Cardiac fibroblast (primary cell): ENCODE measurements around the gene PRPH2.

Experiments
- DNase-seq, 2 donors: peaks; one replicate each; pipeline versions ENCODE4 v3.0.0 to v3.0.0-alpha.2; 2010; ENCODE audit warnings: low read depth in 2 of 2
- H3K4me3 ChIP-seq, 2 donors: replicated peaks in 1 of 2; 1 replicate in 1 of 2; 2 replicates in 1 of 2; pipeline ENCODE4 v1.5.1; 2011; ENCODE audit warnings: low read depth in 2 of 2, low read length in 2 of 2, mild to moderate bottlenecking in 2 of 2, moderate library complexity in 1 of 2
- TF ChIP-seq, protein P1 (sequence below): IDR thresholded peaks from one replicate; pipeline ENCODE4 v1.5.1; 2011; ENCODE audit warnings: low read depth, mild to moderate bottlenecking, low read length, inconsistent platforms

Gene PRPH2

GRCh38 chr6:42762950-42763349, 40.6 kb upstream of the PRPH2 start:
- DNase-seq = no peak
- no peak overlapping the region for H3K4me3 ChIP-seq
- TF ChIP-seq, protein P1, sequence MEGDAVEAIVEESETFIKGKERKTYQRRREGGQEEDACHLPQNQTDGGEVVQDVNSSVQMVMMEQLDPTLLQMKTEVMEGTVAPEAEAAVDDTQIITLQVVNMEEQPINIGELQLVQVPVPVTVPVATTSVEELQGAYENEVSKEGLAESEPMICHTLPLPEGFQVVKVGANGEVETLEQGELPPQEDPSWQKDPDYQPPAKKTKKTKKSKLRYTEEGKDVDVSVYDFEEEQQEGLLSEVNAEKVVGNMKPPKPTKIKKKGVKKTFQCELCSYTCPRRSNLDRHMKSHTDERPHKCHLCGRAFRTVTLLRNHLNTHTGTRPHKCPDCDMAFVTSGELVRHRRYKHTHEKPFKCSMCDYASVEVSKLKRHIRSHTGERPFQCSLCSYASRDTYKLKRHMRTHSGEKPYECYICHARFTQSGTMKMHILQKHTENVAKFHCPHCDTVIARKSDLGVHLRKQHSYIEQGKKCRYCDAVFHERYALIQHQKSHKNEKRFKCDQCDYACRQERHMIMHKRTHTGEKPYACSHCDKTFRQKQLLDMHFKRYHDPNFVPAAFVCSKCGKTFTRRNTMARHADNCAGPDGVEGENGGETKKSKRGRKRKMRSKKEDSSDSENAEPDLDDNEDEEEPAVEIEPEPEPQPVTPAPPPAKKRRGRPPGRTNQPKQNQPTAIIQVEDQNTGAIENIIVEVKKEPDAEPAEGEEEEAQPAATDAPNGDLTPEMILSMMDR = no peak

DNA sequence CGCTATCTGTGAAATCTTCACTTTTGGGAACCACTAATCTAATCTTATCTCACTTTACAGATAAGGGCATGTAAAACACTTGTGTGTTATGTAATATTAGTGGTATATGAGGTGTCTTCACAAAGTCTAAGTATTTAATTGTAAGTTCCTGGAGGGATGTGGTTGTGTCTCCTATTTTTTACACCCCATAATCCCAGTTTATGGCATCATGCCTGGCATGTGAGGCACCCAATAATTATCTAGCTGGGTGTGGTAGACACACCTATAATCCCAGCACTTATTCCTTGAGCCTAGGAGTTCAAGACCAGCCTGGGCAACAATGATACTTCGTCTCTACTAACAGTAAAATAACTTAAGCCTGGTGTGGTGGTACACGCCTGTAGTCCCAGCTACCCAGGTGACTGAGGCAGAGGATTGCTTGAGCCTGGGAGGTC, 40.0 kb upstream of the PRPH2 start:
- TF ChIP-seq, protein P1 = no peak

GRCh38 chr6:42761287-42762067, 39.1 kb upstream of the PRPH2 start:
- H3K4me3 ChIP-seq = no peak overlapping the region
- no peak for DNase-seq
- TF ChIP-seq, protein P1 = no peak

More for the DNA sequence above, 40.0 kb upstream of the PRPH2 start:
- no peak for DNase-seq
- H3K4me3 ChIP-seq = no peak overlapping the region

GRCh38 chr6:42758756-42759430, 36.5 kb upstream of the PRPH2 start:
- H3K4me3 ChIP-seq = no peak overlapping the region
- TF ChIP-seq, protein P1 = no peak
- DNase-seq = no peak

DNA sequence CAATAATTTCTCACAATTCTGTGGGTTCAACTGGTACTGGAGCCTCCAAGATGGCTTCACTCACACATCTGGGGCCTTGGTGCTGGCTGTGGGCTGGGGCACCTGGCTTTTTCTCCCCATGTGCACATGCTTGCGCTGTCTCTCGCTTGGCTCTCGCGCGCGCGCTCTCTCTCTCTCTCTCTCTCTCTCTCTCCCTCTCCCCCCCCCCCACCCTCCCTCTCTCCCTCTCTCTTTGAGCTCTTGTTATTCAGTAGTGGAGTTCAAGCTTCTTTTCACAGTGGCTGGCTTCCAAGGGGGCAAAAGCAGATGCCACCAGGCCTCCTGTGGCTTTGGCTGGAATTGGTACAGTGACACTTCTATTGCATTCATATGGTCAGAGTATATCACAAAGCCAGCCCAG, 34.3 kb upstream of the PRPH2 start:
- TF ChIP-seq, protein P1 = no peak
- no peak for DNase-seq
- H3K4me3 ChIP-seq = no peak overlapping the region

DNA sequence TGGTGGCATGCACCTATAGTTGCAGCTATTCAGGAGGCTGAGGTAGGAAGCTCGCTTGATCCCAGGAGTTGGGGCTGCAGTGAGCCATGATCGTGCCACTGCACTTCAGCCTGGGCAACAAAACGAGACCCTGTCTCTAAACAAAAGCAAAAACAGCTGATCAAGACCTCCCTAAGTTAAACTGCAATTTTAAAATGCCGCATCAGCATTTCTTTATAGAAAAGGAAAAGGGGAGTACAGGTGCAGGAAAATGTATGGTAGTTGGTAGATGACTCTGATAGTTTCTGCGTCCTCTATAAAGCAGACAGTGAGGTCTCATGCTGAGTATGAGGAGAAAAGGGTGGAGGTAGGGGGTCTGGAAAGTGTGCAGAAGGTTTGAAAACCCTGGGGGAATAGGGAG, 32.4 kb upstream of the PRPH2 start:
- TF ChIP-seq, protein P1 = no peak
- DNase-seq = no peak
- H3K4me3 ChIP-seq = no peak overlapping the region
